ENCODE data around the gene FBXL3.
"Not testable (repeated sequence)": the region's sequence is repeated elsewhere in the genome, so short reads cannot be mapped to it uniquely, and the experiment has no call there.

Gene FBXL3

GRCh38 chr13:76965759-76966421 is 61.1 kb downstream of the FBXL3 start:
- peak in 20 of 42 donors; percentile 7 to 55 (median 24) for DNase-seq
- intact Hi-C loops (cut with DNase I): no loop called here

GRCh38 chr13:76959734-76960133 is 67.2 kb downstream of the FBXL3 start:
- DNase-seq; intact Hi-C loops (cut with DNase I): not testable (repeated sequence)

GRCh38 chr13:76958841-76959432 is 68.0 kb downstream of the FBXL3 start:
- intact Hi-C loops (cut with DNase I): no loop called here

GRCh38 chr13:76955661-76956060 is 71.3 kb downstream of the FBXL3 start:
- intact Hi-C loops (cut with DNase I): no loop called here
- DNase-seq: no peak

More at GRCh38 chr13:76958841-76959432, 68.0 kb downstream of the FBXL3 start:
- no peak for DNase-seq
